SW480 (cell line): ENCODE measurements around the gene HCFC2.
"Not testable (repeated sequence)": the region's sequence is repeated elsewhere in the genome, so short reads cannot be mapped to it uniquely, and the experiment has no call there.

ENCODE experiments used
- DNase-seq: peaks from one replicate; pipeline ENCODE4 v3.0.0-alpha.2; 2016; ENCODE audit warnings: low spot score

The HCFC2 gene

GRCh38 chr12:104057771-104058197 lies 6.5 kb upstream of the HCFC2 start:
- peak; percentile 19 for DNase-seq

- no peak for DNase-seq
These were observed 5.5 kb upstream of the HCFC2 start for GRCh38 chr12:104058802-104059201.

- DNase-seq: no peak
These were observed 4.4 kb upstream of the HCFC2 start for GRCh38 chr12:104059963-104060362.

- peak; percentile 5 for DNase-seq
These were observed 3.5 kb upstream of the HCFC2 start for GRCh38 chr12:104060791-104061190.

GRCh38 chr12:104063712-104064030 lies 660 bp upstream of the HCFC2 start:
- peak; percentile 32 for DNase-seq

- DNase-seq: peak; percentile 6
These were observed 604 bp downstream of the HCFC2 start for GRCh38 chr12:104064842-104065427.

- DNase-seq: no peak
These were observed 7.8 kb downstream of the HCFC2 start for GRCh38 chr12:104072099-104072498.

GRCh38 chr12:104073699-104074098 lies 9.4 kb downstream of the HCFC2 start:
- no peak for DNase-seq

GRCh38 chr12:104079024-104079423 lies 14.7 kb downstream of the HCFC2 start:
- DNase-seq: no peak

- DNase-seq: no peak
These were observed 16.4 kb downstream of the HCFC2 start for GRCh38 chr12:104080764-104081163.

GRCh38 chr12:104083769-104084475 lies 19.6 kb downstream of the HCFC2 start:
- no peak for DNase-seq

- no peak for DNase-seq
These were observed 26.4 kb downstream of the HCFC2 start for GRCh38 chr12:104090685-104091084.

- DNase-seq: no peak
These were observed 26.8 kb downstream of the HCFC2 start for GRCh38 chr12:104091136-104091535.

GRCh38 chr12:104094284-104094683 lies 30.0 kb downstream of the HCFC2 start:
- DNase-seq: no peak

GRCh38 chr12:104095289-104095688 lies 31.0 kb downstream of the HCFC2 start:
- no peak for DNase-seq

GRCh38 chr12:104097954-104098353 lies 33.6 kb downstream of the HCFC2 start:
- DNase-seq: no peak

- no peak for DNase-seq
These were observed 41.1 kb downstream of the HCFC2 start for GRCh38 chr12:104105461-104105860.

GRCh38 chr12:104106965-104107364 lies 42.6 kb downstream of the HCFC2 start:
- DNase-seq: no peak

GRCh38 chr12:104108755-104109445 lies 44.6 kb downstream of the HCFC2 start:
- DNase-seq: peak; percentile 68

GRCh38 chr12:104109446-104110271 lies 45.3 kb downstream of the HCFC2 start:
- no peak for DNase-seq

GRCh38 chr12:104114834-104115586 lies 50.7 kb downstream of the HCFC2 start:
- not testable (repeated sequence) for DNase-seq

- no peak for DNase-seq
These were observed 51.2 kb downstream of the HCFC2 start for GRCh38 chr12:104115587-104115975.
